22Rv1 (cell line): ENCODE measurements around the gene GDPGP1.

ENCODE experiments used
- CTCF ChIP-seq: fragments of 450-650 bp; IDR thresholded peaks from 2 replicates; pipeline ENCODE4 v1.5.1; 2017; ENCODE audit warnings: mild to moderate bottlenecking
- ZFX ChIP-seq: fragments of 450-650 bp; IDR thresholded peaks from 2 replicates; pipeline ENCODE4 v1.6.1; 2017; ENCODE audit warnings: antibody characterized with exemption, borderline replicate concordance

- TF ChIP-seq CTCF (no peak), ZFX (no peak)
These were observed 25.5 kb downstream of the GDPGP1 start for GRCh38 chr15:90259524-90259923.
